T-helper 17 cell (primary cell): Measurements from ENCODE around the gene NEK6. TPM values are rescaled to one million over a fixed set of nuclear protein-coding genes. Genes with fewer than 3 reads are reported as not detected.

Experiments
- ATAC-seq: fragments of 150-1000 bp; cut with Tn5 transposase; 2 replicates; pipeline ENCODE4 v1.10.0; 2021; ENCODE audit warnings: mild to moderate bottlenecking, moderate library complexity
- DNase-seq, 3 donors: peaks; one replicate each; pipeline versions ENCODE4 v3.0.0 to v3.0.0-alpha.2; 2020 to 2021
- H3K9me3 ChIP-seq: one replicate; pipeline ENCODE4 v1.7.0; 2013; ENCODE audit warnings: low read length, mild to moderate bottlenecking; ENCODE audit not compliant: control insufficient read depth, poor library complexity, severe bottlenecking
- H3K27ac Mint-ChIP-seq: one replicate; pipeline ENCODE4 v1.8.0; 2022; ENCODE audit warnings: mild to moderate bottlenecking, moderate library complexity, mixed read lengths
- H3K27me3 Mint-ChIP-seq: one replicate; pipeline ENCODE4 v1.8.0; 2022; ENCODE audit warnings: mixed read lengths
- H3K36me3 Mint-ChIP-seq: one replicate; pipeline ENCODE4 v1.8.0; 2022; ENCODE audit warnings: low read depth, mixed read lengths
- H3K4me1 Mint-ChIP-seq: one replicate; pipeline ENCODE4 v1.8.0; 2022; ENCODE audit warnings: mild to moderate bottlenecking, mixed read lengths
- H3K4me3 Mint-ChIP-seq: one replicate; pipeline ENCODE4 v1.8.0; 2022; ENCODE audit warnings: mild to moderate bottlenecking, moderate library complexity, mixed read lengths
- total RNA-seq, 4 donors: library from RNA in 2 of 4; stranded (reverse) in 2 of 4; gene quantifications; one replicate each; pipeline ENCODE4 v1.2.3 and lab custom pipeline; 2022 to 2026

The NEK6 gene
- total RNA-seq, 2 donors from 2014 or later: 7.8 to 12.7 TPM

DNA sequence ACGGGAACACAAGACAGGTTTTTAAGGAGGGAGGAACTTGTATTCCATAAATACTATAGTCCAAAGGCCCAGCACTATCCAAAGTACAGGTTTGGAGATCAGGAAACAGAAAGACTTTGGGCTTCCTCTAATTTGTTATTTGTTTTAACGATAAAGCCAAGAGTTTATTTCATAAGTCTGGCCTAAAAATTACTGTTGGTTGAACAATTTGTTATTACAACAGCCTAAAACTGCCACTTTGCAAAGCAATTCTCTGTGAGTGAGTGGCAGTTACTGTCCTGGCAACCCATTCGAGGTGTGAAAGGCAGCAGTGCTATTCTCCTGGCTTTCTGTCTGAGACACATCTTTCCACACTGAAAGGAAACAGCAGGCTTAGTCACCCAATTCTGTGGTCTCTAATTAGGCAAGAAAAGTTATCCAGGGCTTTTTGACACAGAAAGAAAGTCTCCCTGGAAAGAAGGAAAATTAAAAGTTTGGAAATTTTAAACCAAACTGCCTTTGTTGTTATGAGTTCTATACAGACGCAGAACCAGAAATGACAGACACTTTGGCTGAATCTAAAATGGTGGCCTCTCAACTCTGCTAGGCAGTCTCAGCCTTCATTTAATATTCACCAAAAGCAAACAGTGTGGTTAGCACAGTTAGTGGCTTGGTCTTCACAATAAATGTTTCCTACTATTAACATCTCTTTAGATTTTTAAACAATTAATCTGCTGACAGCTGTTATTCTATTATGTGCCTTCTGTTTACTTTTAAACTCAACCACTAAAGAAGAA, 123.6 kb downstream of the NEK6 start:
- Mint-ChIP-seq H3K27ac (no peak overlapping the region), H3K4me3 (no peak overlapping the region), H3K36me3 (no peaks in the 10 kb centered on the region), H3K4me1 (peaks cover 17% of the 10 kb centered on the region), H3K27me3 (no peaks in the 10 kb centered on the region)
- DNase-seq (no peak), ATAC-seq (no peak)
- no peaks in the 10 kb centered on the region for H3K9me3 ChIP-seq

- H3K9me3 ChIP-seq: no peaks in the 10 kb centered on the region
- Mint-ChIP-seq H3K4me1 (peaks cover 21% of the 10 kb centered on the region), H3K27ac (no peak overlapping the region), H3K36me3 (no peaks in the 10 kb centered on the region), H3K4me3 (no peak overlapping the region), H3K27me3 (no peaks in the 10 kb centered on the region)
- no peak for DNase-seq
- no peak for ATAC-seq
Measured at GRCh38 chr9:124384210-124384609, 126.5 kb downstream of the NEK6 start.

- no peak overlapping the region for H3K27ac Mint-ChIP-seq
- peaks cover 27% of the 10 kb centered on the region for H3K4me1 Mint-ChIP-seq
- ATAC-seq (no peak), DNase-seq (no peak)
- no peaks in the 10 kb centered on the region for H3K9me3 ChIP-seq
- H3K27me3 Mint-ChIP-seq: no peaks in the 10 kb centered on the region
- H3K36me3 Mint-ChIP-seq: peaks cover 2% of the 10 kb centered on the region
- no peak overlapping the region for H3K4me3 Mint-ChIP-seq
Measured at GRCh38 chr9:124384846-124385245, 127.1 kb downstream of the NEK6 start.

- Mint-ChIP-seq H3K27ac (no peak overlapping the region), H3K36me3 (peaks cover 2% of the 10 kb centered on the region), H3K4me1 (peaks cover 25% of the 10 kb centered on the region), H3K4me3 (no peak overlapping the region), H3K27me3 (no peaks in the 10 kb centered on the region)
- ATAC-seq: no peak
- H3K9me3 ChIP-seq: no peaks in the 10 kb centered on the region
- DNase-seq: no peak
Measured at GRCh38 chr9:124385623-124386022, 127.9 kb downstream of the NEK6 start.

DNA sequence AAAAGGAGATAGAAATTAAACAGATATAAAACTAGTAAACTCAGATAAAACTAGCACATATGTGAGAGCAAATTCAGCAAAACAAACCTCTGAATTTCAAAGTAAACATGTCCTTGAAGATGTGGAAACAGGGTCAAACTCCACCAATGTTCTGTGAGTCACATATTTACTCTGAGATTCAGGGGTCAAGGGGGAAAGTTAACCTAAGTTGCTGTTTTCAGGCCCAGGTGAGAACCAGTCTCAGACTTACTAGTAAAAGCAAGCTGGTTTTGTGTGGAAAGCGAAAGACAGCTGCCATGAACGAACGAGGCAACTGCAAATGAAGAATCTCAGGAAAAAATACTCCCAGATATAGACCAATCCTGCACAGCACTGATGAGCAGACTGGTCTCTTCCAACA, 128.5 kb downstream of the NEK6 start:
- Mint-ChIP-seq H3K4me1 (peaks cover 29% of the 10 kb centered on the region), H3K27ac (no peak overlapping the region), H3K4me3 (no peak overlapping the region), H3K36me3 (peaks cover 2% of the 10 kb centered on the region), H3K27me3 (no peaks in the 10 kb centered on the region)
- no peaks in the 10 kb centered on the region for H3K9me3 ChIP-seq
- no peak for DNase-seq
- no peak for ATAC-seq

DNA sequence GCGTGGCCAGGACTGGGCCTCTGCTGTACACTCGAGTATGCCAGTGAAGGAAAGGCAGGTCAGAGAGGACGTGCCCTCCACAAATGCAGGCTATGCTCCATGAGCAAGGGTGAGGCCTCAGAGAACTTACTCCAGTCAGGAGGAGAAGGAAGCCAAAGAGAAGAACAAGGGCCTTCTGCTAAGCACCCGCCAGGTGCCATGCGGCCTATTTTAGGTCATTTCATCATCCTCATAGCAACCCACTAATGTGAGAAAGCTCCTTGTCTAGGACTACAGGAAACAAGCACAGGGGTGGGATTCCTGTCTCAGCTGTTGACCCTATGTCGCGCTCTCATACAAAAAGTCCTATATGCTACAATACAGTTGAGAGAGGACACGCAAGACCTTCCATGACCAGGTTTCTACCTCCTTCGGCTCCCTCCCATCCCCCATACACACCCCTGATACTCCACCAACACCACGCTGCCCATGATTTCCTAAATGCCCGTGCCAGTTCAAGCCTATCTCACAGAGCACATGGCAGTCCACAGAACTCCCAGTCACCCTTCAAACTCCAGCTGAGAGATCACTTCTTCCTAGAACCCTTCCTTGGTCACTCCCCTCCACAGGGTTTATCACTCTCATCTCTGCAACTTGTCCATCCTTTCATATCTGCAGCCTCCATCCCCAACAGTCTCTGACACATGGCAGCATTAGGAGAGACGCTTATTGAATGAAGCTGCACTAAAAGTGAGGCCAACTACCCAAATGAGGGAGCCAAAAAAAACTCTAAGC, 130.7 kb downstream of the NEK6 start:
- Mint-ChIP-seq H3K36me3 (peaks cover 2% of the 10 kb centered on the region), H3K27me3 (no peaks in the 10 kb centered on the region), H3K4me1 (peaks cover 31% of the 10 kb centered on the region), H3K27ac (no peak overlapping the region), H3K4me3 (no peak overlapping the region)
- DNase-seq (no peak), ATAC-seq (no peak)
- no peaks in the 10 kb centered on the region for H3K9me3 ChIP-seq

DNA sequence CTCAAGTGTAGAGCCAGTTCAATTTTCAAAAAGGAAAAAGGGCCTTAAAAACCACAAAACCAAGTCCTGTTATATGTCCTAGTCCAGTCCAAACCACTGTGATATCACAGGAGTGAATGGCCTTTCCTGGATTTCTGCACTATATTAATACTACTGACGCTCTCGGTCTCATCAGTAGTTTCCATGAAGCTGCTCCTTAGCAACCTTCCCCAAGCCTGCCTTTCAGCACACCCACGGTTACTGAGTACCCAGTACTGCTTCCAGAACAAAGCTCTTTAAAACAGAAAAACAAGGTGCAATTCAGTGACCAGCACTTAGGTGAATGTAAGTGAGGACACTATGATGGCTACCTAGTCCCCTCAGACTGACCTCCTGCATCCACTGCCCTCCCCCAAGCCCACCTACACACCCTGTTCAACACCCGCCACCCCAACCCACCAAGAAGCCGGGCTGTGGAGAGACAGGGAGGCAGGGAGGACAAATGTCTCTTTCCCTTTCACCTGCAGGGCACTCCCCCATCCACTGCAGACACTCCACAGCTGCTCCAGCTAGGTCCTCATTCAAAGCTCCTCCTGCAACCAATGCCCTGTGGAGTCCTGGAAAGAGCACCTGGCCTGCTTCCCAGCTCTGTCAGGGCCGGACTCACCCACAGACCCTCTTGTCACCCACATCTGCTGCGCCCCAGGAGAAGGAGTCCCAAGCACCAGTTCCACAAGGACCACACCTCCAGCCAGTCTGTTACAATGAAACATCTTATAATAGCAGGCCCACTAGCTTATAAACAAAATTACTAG, 131.6 kb downstream of the NEK6 start:
- Mint-ChIP-seq H3K36me3 (peaks cover 2% of the 10 kb centered on the region), H3K27me3 (no peaks in the 10 kb centered on the region), H3K4me3 (no peak overlapping the region), H3K27ac (peak overlapping the region; percentile 70), H3K4me1 (peaks cover 35% of the 10 kb centered on the region)
- DNase-seq (no peak), ATAC-seq (no peak)
- H3K9me3 ChIP-seq: no peaks in the 10 kb centered on the region

- H3K36me3 Mint-ChIP-seq: peaks cover 2% of the 10 kb centered on the region
- no peak overlapping the region for H3K4me3 Mint-ChIP-seq
- H3K9me3 ChIP-seq: no peaks in the 10 kb centered on the region
- H3K4me1 Mint-ChIP-seq: peaks cover 37% of the 10 kb centered on the region
- no peak for DNase-seq
- no peaks in the 10 kb centered on the region for H3K27me3 Mint-ChIP-seq
- H3K27ac Mint-ChIP-seq: peak overlapping the region; percentile 70
- ATAC-seq: no peak
Measured at GRCh38 chr9:124390794-124391658, 133.3 kb downstream of the NEK6 start.

- DNase-seq (no peak), ATAC-seq (no peak)
- Mint-ChIP-seq H3K27ac (no peak overlapping the region), H3K4me3 (no peak overlapping the region), H3K36me3 (peaks cover 4% of the 10 kb centered on the region), H3K27me3 (no peaks in the 10 kb centered on the region), H3K4me1 (peaks cover 38% of the 10 kb centered on the region)
- no peaks in the 10 kb centered on the region for H3K9me3 ChIP-seq
Measured at GRCh38 chr9:124392254-124392870, 134.6 kb downstream of the NEK6 start.

DNA sequence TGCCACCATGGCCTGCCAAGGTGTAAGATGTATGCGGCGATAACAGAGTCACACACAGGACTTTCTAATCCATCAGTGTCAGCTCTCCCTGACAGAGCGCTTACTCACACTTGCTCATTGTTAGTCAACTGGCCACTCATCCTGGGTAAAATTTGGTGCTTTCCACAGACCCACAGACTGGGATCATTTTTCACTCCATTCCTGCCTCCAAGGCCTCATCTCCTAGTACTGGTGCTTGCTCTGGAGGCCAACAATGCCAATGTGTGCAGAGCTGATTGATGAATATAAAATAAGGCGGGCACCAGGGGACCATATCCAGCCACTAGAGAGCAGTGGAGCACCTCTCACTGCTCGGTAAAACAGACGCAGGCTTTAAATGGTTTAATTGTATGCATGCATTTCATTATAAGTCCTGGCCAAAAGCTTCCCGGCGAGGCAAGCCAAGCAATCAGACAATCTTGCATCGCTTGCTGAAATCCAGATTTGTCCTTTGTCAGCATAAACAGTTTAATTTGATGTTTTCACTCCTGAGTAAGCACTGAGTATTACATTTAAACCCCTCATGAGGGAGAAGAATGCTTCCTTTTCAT, 135.2 kb downstream of the NEK6 start:
- H3K27ac Mint-ChIP-seq: no peak overlapping the region

GRCh38 chr9:124394167-124394566, 136.4 kb downstream of the NEK6 start:
- Mint-ChIP-seq H3K27ac (peak overlapping the region; percentile 69), H3K4me1 (peaks cover 31% of the 10 kb centered on the region), H3K36me3 (peaks cover 6% of the 10 kb centered on the region), H3K27me3 (no peaks in the 10 kb centered on the region), H3K4me3 (no peak overlapping the region)
- DNase-seq (no peak), ATAC-seq (peak; percentile 25)
- H3K9me3 ChIP-seq: no peaks in the 10 kb centered on the region

More for the DNA sequence above, 135.2 kb downstream of the NEK6 start:
- H3K9me3 ChIP-seq: no peaks in the 10 kb centered on the region
- Mint-ChIP-seq H3K4me1 (peaks cover 36% of the 10 kb centered on the region), H3K36me3 (peaks cover 4% of the 10 kb centered on the region), H3K27me3 (no peaks in the 10 kb centered on the region), H3K4me3 (no peak overlapping the region)
- ATAC-seq (no peak), DNase-seq (no peak)

DNA sequence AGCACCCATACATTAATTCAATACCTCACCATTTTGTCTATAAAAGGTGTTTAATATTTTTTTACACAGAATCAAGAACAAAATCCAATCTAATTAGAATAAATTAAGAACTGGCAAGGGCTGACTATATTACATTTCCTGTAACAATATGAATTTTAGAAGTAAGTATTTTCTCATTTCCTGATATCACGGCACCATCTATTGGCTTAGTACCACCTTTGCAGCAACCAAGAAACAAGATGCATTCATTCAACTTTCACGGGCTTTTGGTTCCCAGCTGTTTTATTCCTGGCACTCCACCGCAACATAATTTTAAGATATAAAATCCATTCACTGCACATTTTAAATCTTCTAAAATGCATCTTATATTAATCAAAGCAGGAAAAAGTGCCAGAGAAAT, 136.8 kb downstream of the NEK6 start:
- H3K36me3 Mint-ChIP-seq: peaks cover 9% of the 10 kb centered on the region
- H3K4me1 Mint-ChIP-seq: peaks cover 30% of the 10 kb centered on the region
- no peaks in the 10 kb centered on the region for H3K27me3 Mint-ChIP-seq
- no peak overlapping the region for H3K4me3 Mint-ChIP-seq
- no peak for DNase-seq
- ATAC-seq: no peak
- peak overlapping the region; percentile 69 for H3K27ac Mint-ChIP-seq
- H3K9me3 ChIP-seq: no peaks in the 10 kb centered on the region
